Body of pancreas (tissue), 4 donors: ENCODE data around the gene CACNA1H.

Experiments
- POLR2A ChIP-seq, 3 donors: fragments of 450-650 bp; IDR thresholded peaks; one replicate each; pipeline ENCODE4 v1.6.1; 2016; ENCODE audit warnings: antibody characterized with exemption in 3 of 3, mild to moderate bottlenecking in 2 of 3
- TF ChIP-seq, protein P1 (sequence below), 7 experiments: fragments of 450-650 bp in 4 of 7; fragments of 200-600 bp in 3 of 7; sonication (generic) in 3 of 7; IDR thresholded peaks; one replicate each; pipeline ENCODE4 v1.5.1; 2016 to 2019; ENCODE audit warnings: antibody characterized with exemption in 7 of 7

DNA sequence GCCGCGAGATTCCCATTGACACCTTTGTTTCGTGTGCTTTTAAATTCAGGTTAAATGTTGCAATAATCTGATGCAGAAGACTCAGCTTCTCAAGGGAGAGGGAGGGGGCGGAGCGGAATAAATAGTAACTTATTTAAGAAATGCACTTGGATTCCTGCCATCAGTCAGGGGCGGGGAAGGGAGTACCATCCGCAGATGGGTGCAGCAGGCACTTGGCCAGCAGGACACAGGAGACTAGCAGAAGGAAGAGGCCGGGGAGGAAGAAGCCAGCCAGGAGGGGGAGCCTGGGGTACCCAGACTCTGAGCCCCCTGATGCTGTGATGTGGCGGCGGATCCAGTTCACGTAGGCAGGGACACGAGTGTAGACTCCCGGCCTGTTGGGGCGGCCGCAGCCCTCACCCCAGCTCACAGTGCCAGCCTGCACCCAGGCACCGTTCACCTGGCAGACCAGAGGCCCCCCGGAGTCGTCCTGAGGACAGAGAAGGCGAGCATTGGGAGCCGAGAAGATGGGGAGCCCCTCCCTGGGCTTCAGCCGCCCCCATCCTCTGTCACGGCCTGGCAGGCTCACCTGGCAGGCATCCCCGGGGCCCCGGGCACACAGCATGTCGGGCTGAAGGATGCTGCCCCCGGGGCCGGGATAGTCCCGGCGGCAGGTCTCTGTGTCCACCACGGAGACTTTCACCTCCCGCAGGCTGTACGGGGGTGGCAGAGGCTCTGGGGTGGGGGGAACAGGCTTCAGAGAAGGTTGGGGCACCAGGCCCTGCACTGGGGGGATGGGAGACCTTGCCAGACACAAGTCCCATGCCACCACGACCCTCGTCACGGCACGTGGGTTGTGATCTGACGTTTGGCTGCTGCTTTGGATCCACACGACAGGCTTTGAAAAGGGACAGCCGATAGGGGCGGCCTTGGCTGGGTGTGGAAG lies 69.0 kb downstream of the CACNA1H start:
- TF ChIP-seq POLR2A (IDR thresholded peaks at IDR 0.05), result no peak
- TF ChIP-seq, protein P1, sequence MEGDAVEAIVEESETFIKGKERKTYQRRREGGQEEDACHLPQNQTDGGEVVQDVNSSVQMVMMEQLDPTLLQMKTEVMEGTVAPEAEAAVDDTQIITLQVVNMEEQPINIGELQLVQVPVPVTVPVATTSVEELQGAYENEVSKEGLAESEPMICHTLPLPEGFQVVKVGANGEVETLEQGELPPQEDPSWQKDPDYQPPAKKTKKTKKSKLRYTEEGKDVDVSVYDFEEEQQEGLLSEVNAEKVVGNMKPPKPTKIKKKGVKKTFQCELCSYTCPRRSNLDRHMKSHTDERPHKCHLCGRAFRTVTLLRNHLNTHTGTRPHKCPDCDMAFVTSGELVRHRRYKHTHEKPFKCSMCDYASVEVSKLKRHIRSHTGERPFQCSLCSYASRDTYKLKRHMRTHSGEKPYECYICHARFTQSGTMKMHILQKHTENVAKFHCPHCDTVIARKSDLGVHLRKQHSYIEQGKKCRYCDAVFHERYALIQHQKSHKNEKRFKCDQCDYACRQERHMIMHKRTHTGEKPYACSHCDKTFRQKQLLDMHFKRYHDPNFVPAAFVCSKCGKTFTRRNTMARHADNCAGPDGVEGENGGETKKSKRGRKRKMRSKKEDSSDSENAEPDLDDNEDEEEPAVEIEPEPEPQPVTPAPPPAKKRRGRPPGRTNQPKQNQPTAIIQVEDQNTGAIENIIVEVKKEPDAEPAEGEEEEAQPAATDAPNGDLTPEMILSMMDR (IDR thresholded peaks at IDR 0.05), result no peak
